ENCODE results near the gene IFNL1. TPM values are rescaled to one million over a fixed set of nuclear protein-coding genes. Genes with fewer than 3 reads are reported as not detected.

The IFNL1 gene
- total and polyA plus RNA-seq, 9 of the 15 experiments (the other 6 are each of a cell fraction or from before 2014, with no cell fraction given), result not detected

DNA sequence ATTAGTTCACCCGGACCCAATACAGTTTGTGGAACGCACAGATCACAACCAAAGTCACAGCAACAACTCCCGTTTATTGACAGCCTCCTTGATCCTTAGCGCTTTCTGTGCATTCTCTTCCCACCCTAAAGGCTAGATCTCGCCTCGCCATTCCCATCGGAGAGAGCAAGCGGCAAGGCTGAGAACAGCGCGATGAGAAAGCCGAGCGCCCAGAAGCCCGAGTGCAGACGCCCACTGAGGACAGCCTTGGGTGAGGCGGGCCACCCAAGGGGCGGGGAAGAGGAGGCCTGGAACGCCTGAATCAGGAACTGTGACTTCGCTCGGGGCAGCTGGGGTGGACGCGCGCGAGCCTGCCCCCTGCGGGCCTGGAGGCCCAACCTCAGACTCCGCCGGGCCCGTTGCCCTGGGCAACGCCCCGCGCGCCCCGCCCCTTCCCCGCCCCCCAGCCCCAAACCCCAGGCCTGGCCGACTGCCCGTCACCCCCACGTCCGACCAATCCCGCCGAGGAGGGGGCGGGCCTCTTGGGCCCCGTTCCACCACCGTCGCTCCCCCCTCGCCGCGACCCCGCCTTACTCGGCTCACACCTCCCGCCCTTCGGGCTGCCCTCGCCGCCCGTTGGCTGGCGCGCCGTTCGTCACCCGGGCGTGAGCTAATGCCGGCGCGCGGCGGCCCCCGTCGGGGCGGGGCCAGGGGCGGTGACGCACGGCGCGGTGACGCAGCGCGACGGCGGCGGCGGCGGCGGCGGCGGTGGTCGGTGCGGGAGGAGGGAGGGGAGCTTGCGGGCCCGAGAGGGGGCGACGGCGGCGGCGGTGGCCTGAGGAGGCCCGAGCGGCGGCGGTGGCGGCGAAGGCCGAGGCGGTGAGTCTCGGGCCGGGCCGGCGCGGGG is 45.8 kb downstream of the IFNL1 start, which contains the start of gene SAMD4B (continued):
- TF ChIP-seq ZNF3 (CRISPR knock-in tag; IDR thresholded peaks at IDR 0.05) (no peak), BDP1 (IDR thresholded peaks at IDR 0.05; ENCODE audit: insufficient read depth, insufficient read length) (no peak), ZNF408 (CRISPR knock-in tag; IDR thresholded peaks at IDR 0.05; ENCODE audit: low read depth) (no peak), ZNF24 (IDR thresholded peaks at IDR 0.05) (peak; percentile 41; the same call in 1 of the 2 replicates), ZNF197 (CRISPR knock-in tag; IDR thresholded peaks at IDR 0.05; ENCODE audit: low read depth) (no peak), XRCC3 (IDR thresholded peaks at IDR 0.05) (no peak), DACH1 (IDR thresholded peaks at IDR 0.05; ENCODE audit: partially characterized antibody) (no peak), TARDBP (IDR thresholded peaks at IDR 0.05) (peak; percentile 65), ZNF324 (CRISPR knock-in tag; IDR thresholded peaks at IDR 0.05) (no peak), MLLT1 (IDR thresholded peaks at IDR 0.05) (peak; percentile 18 to 53; a peak in 1 of 4 replicates), ZC3H4 (CRISPR knock-in tag; IDR thresholded peaks at IDR 0.05; ENCODE audit: borderline replicate concordance) (no peak), ATF6 (CRISPR knock-in tag; IDR thresholded peaks at IDR 0.05) (no peak), NFIC (IDR thresholded peaks at IDR 0.05) (peak; percentile 39), MYBL2 (IDR thresholded peaks at IDR 0.05; ENCODE audit: low read depth) (no peak), MYBL2 (CRISPR knock-in tag; IDR thresholded peaks at IDR 0.05; ENCODE audit: borderline replicate concordance) (no peak), U2AF2 (optimal IDR thresholded peaks at IDR 0.05; ENCODE audit: low read depth, low read length) (no peak), ZNF134 (CRISPR knock-in tag; conservative IDR thresholded peaks at IDR 0.05) (no peak), NFYB (IDR thresholded peaks at IDR 0.05; ENCODE audit: extremely low read depth, insufficient read length) (peak; percentile 76), ZBTB33 (CRISPR knock-in tag; IDR thresholded peaks at IDR 0.05) (peak; percentile 76; the same call in 1 of the 2 replicates), ZKSCAN8 (CRISPR knock-in tag; IDR thresholded peaks at IDR 0.05) (no peak)
